GM18498 (cell line): ENCODE results near the gene PCDHGB2.
"Not testable (repeated sequence)": the region's sequence is repeated elsewhere in the genome, so short reads cannot be mapped to it uniquely, and the experiment has no call there.

ENCODE experiments used
- ATAC-seq: cut with Tn5 transposase; IDR thresholded peaks from one replicate; pipeline ENCODE4 v1.9.1; 2021; ENCODE audit warnings: mild to moderate bottlenecking, moderate library complexity; ENCODE audit not compliant: unreplicated experiment

Gene PCDHGB2

DNA sequence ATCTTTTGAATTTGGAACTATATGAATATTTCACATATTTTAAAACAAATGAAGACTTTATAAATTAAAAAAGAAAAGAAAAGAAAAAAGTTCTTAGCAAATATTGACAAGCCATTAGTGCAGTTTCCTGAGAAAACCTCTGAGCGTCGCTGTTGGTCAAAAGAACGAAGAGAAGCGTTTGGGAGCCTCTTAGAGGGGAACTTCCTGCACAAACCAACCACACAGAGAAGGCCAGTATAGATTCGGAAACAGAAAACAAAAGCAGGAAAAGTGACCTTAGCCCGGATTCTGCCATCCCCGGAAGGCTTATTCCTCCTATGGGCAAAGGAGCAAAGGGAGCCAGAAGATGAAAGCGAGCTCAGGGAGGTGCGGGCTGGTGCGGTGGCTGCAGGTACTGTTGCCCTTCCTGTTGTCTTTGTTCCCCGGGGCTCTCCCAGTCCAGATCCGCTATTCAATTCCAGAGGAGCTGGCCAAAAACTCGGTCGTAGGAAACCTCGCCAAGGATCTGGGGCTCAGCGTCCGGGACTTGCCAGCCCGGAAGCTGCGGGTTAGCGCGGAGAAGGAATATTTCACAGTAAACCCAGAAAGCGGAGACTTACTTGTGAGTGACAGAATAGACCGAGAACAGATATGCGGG, at the start of gene PCDHGB2:
TSS of gene PCDHGB2 (plus strand) at position 205 of the 637 bp plus-strand sequence. CDS start at position 347, 142 bp downstream.
- ATAC-seq = peak; percentile 66

GRCh38 chr5:141313711-141314110, 46.1 kb upstream of the PCDHGB2 start:
- no peak for ATAC-seq

- ATAC-seq = not testable (repeated sequence)
Observed at GRCh38 chr5:141316963-141317362, 42.8 kb upstream of the PCDHGB2 start.

GRCh38 chr5:141319202-141319601, 40.6 kb upstream of the PCDHGB2 start:
- no peak for ATAC-seq

DNA sequence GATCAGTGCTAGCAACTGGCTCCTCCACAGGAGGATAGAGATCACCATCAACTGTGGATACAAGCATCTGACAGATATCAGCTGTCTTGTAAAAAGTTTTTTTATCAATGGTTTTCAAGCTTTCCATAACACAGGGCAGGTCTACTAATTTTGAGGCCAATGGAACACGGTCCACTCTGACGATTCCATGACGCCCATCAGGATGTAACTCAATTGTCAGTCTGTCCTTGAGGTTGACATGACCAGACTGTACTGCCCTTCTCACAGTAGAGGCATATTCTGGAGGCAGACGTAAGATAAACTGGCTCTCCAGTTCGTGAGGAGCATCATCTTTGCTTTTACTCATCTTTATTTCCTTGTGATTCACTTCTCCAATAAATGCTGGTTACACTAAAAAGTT, 40.1 kb upstream of the PCDHGB2 start:
- ATAC-seq = no peak

DNA sequence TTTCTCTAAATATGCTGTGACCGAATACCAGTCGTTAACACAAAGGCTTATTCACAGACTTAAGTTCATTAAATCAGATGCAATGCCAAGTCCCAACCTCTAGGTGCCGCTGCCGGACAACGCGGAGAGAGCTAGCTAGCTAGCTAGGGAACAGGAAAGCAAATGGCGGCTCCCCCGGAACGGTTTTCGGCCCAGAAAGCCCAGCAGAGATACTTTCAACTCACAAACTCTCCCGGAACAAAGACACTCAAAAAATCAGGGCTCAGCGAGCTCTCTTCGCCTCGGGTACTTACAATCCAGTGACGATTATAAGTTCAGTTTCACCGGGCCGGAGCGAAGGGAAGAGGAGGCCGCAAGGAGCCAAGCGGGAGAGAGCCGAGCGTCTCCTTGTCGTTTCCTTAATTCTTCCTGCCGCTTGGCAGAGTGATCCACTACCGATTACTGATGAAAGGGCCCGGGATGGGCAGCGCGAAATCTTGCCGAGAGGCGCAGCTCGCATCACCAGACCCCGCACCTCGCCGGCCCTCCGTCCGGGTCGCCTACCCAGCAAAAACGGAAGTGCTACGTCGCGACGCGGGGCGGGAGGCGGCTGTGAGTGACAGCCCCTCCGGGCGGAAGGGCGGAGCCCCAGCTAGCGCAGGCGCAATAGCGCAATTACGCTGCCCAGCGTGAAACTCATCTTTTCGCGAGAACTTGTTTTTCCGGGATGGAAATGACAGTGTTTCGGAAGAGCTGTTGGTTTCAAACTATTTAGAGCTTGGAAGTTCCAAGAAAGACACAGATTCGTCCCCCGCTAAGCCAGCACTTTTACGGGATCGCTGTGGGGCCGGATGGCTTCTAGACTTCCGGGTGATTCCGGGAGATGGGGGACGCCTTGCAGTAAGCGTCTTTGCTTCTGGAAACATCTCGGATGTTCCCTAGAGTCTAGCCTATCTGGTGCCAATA, 39.3 kb upstream of the PCDHGB2 start, which contains the start of gene TAF7:
TSS of gene TAF7 (minus strand) at position 560 of the 945 bp plus-strand sequence. CDS start 740 bp downstream, outside the sequence.
- peak; percentile 98 for ATAC-seq

DNA sequence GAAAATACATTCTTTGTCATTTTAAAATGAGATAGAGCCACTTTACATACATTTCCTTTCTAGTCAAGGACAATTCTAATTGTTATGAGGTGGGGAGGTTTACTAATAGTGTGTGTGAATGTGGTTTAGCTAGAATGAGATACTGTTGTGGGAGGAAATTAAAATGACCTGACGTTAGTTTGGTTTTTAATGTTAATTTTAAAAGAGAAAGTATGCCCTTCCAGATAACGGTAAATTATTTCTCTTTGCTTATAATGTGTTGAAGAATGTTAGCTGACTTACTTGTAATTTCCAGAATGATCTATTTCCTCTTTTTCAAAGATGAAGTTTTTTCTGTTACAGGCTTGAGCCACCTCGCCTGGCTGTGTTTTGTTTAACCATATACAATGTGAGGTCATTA, 37.5 kb upstream of the PCDHGB2 start:
- ATAC-seq = no peak

GRCh38 chr5:141326088-141326854, 33.5 kb upstream of the PCDHGB2 start:
- ATAC-seq = peak; percentile 84

DNA sequence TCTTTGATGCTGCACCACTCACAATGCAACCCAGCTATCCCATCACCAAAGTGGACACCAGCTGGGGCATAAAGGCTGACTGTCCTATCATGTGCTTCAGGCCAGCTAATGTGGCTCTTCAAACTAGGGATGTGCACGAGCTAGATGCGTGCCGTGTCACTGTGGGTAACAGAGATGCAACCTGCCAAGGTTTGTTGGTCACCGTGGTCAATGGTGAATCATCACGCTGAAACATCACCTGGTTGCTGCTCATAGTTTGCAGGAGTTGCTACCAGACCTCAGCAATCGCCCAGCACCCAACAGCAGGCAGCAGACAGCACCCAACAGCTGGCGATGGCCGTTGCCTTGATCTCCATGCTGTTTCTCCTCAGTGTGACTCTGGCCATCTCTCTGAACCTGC, 31.6 kb upstream of the PCDHGB2 start:
- ATAC-seq = no peak

DNA sequence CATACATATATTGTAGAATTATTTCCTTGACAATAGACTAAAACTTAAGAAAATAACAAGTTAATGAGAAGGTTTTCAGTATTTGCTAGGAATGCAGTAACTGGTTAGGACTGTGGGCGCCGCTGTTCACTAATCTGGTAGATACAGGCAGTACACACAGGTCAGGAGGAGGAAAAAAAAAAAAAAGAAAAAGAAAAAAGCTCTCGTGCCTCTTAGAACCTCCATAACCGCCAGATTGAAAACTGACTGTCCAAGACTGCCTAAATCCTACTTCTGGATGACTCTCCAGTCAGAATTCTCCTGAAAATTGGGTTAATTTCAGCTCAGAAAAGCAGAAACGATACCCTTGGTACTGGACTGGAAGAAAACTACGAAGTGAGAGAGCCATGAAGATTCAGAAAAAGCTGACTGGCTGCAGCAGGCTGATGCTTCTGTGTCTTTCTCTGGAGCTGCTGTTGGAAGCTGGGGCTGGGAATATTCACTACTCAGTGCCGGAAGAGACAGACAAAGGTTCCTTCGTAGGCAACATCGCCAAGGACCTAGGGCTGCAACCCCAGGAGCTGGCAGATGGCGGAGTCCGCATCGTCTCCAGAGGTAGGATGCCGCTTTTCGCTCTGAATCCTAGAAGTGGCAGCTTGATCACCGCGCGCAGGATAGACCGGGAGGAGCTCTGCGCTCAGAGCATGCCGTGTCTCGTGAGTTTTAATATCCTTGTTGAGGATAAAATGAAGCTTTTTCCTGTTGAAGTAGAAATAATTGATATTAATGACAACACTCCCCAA, 29.3 kb upstream of the PCDHGB2 start, which contains the start of gene PCDHGA1:
TSS of gene PCDHGA1 (plus strand) at position 216 of the 782 bp plus-strand sequence.
- peak; percentile 61 for ATAC-seq

DNA sequence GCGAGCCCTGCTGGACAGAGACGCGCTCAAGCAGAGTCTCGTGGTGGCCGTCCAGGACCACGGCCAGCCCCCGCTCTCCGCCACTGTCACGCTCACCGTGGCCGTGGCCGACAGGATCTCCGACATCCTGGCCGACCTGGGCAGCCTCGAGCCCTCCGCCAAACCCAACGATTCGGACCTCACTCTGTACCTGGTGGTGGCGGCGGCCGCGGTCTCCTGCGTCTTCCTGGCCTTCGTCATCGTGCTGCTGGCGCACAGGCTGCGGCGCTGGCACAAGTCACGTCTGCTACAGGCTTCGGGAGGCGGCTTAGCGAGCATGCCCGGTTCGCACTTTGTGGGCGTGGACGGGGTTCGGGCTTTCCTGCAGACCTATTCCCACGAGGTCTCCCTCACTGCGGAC, 27.2 kb upstream of the PCDHGB2 start:
- ATAC-seq = not testable (repeated sequence)

- ATAC-seq = no peak
Observed at GRCh38 chr5:141338538-141339306, 21.1 kb upstream of the PCDHGB2 start, which contains the start of gene PCDHGA2. Gene PCDHGA2 (plus strand): TSS chr5:141338760.

- ATAC-seq = not testable (repeated sequence)
Observed at GRCh38 chr5:141340781-141341354, 18.9 kb upstream of the PCDHGB2 start.

- ATAC-seq = no peak
Observed at GRCh38 chr5:141342773-141343172, 17.0 kb upstream of the PCDHGB2 start.

DNA sequence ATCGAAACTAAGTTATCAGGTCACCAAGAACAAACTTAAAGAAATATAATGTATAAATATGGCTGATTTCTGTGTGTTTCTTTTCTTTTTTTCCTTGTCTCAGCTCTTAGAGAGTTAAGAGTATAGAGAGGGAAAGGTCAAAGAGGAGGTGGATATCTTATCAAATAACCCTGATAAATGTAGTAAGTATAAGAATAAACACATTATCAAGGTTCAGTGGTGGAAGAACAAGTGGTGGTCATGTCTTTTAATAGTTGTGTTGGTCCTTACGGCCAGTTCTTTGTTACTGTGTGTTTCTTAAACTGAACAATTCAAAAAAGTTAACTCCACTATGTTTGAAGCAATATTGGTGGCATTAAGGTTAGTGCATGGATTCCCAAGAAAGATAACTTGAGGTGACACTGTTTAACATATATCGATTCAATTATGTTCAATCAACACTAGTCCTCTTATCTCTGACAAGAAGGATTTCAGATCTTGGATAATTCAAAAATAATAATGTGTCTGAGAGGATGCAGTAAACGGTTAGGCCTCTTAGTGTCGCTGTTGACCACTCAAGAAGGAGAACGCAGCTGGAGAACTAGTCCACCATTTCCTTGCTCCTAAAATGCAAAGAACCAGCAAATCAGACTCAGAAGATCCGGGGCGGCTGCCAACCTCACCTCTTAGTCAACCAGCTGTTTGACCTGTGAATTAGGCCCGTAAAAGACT, 16.4 kb upstream of the PCDHGB2 start, which contains the start of gene PCDHGA3:
TSS of gene PCDHGA3 (plus strand) at position 588 of the 711 bp plus-strand sequence. CDS start 205 bp downstream, outside the sequence.
- ATAC-seq = no peak

GRCh38 chr5:141343953-141344463, 15.8 kb upstream of the PCDHGB2 start:
- no peak for ATAC-seq

DNA sequence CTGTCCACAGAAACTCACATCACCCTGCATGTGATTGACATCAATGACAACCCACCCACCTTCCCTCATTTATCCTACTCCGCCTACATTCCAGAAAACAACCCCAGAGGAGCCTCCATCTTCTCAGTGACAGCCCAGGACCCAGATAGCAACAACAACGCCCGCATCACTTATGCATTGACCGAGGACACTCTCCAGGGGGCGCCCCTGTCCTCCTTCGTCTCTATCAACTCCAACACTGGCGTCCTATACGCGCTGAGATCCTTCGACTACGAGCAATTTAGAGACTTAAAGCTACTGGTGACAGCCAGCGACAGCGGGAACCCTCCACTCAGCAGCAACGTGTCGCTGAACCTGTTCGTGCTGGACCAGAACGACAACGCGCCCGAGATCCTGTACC, 14.5 kb upstream of the PCDHGB2 start:
- no peak for ATAC-seq

DNA sequence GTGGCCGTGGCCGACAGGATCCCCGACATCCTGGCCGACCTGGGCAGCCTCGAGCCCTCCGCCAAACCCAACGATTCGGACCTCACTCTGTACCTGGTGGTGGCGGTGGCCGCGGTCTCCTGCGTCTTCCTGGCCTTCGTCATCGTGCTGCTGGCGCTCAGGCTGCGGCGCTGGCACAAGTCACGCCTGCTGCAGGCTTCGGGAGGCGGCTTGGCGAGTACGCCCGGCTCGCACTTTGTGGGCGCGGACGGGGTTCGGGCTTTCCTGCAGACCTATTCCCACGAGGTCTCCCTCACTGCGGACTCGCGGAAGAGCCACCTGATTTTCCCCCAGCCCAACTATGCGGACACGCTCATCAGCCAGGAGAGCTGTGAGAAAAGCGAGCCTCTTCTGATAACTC, 13.8 kb upstream of the PCDHGB2 start:
- ATAC-seq = not testable (repeated sequence)
